Loucy (cell line): ENCODE results near the gene DPY19L1.

Experiments used
- H2AFZ ChIP-seq: fragments of 200-600 bp; sonication (generic); 2 replicates; pipeline ENCODE4 v1.6.0; 2016; ENCODE audit warnings: antibody characterized with exemption, mild to moderate bottlenecking, low read length, moderate library complexity
- H3F3A ChIP-seq: fragments of 200-600 bp; 2 replicates; pipeline ENCODE4 v1.6.0; 2016; ENCODE audit warnings: antibody characterized with exemption, low read depth, mild to moderate bottlenecking
- H3K27me3 ChIP-seq: fragments of 200-600 bp; sonication (generic); 2 replicates; pipeline ENCODE4 v1.6.1; 2014; ENCODE audit warnings: low read length, mild to moderate bottlenecking; ENCODE audit not compliant: insufficient read depth, poor library complexity, severe bottlenecking
- H3K36me3 ChIP-seq: fragments of 200-600 bp; sonication (generic); 2 replicates; pipeline ENCODE4 v1.6.1; 2016; ENCODE audit warnings: low read length; ENCODE audit not compliant: insufficient read depth
- H3K4me1 ChIP-seq: fragments of 200-600 bp; sonication (generic); 2 replicates; pipeline ENCODE4 v1.5.1; 2014; ENCODE audit warnings: low read length, mild to moderate bottlenecking; ENCODE audit not compliant: insufficient read depth, poor library complexity, severe bottlenecking
- H3K4me2 ChIP-seq: fragments of 200-600 bp; sonication (generic); 2 replicates; pipeline ENCODE4 v1.6.0; 2014; ENCODE audit warnings: antibody characterized with exemption, low read length, low read depth, mild to moderate bottlenecking; ENCODE audit not compliant: poor library complexity, severe bottlenecking
- H3K4me3 ChIP-seq: fragments of 200-600 bp; sonication (generic); 2 replicates; pipeline ENCODE4 v1.5.1; 2014; ENCODE audit warnings: low read length, mild to moderate bottlenecking, mixed read lengths; ENCODE audit not compliant: poor library complexity, severe bottlenecking
- H3K79me2 ChIP-seq: fragments of 200-600 bp; sonication (generic); 2 replicates; pipeline ENCODE4 v1.6.1; 2014; ENCODE audit warnings: low read length; ENCODE audit not compliant: insufficient read depth
- H3K9ac ChIP-seq: fragments of 200-600 bp; sonication (generic); 2 replicates; pipeline ENCODE4 v1.6.0; 2014; ENCODE audit warnings: mild to moderate bottlenecking, low read depth, low read length, moderate library complexity; ENCODE audit not compliant: poor library complexity, severe bottlenecking
- H3K9me2 ChIP-seq: fragments of 200-600 bp; sonication (generic); replicated peaks from 2 replicates; pipeline ENCODE4 v1.6.1; 2016; ENCODE audit warnings: low read depth, low read length, mixed read lengths
- H3K9me3 ChIP-seq: fragments of 200-600 bp; sonication (generic); 2 replicates; pipeline ENCODE4 v1.6.1; 2014; ENCODE audit warnings: mild to moderate bottlenecking, antibody characterized with exemption, low read length, low read depth; ENCODE audit not compliant: insufficient read depth
- H4K20me1 ChIP-seq: fragments of 200-600 bp; sonication (generic); 2 replicates; pipeline ENCODE4 v1.6.0; 2014; ENCODE audit warnings: antibody characterized with exemption, low read length, mild to moderate bottlenecking; ENCODE audit not compliant: insufficient read depth, poor library complexity, severe bottlenecking
- EZH2phosphoT487 ChIP-seq: fragments of 200-600 bp; IDR thresholded peaks from 2 replicates; pipeline ENCODE4 v1.6.1; 2018; ENCODE audit warnings: antibody characterized with exemption, mild to moderate bottlenecking, moderate library complexity, borderline replicate concordance
- TF ChIP-seq, protein P1 (sequence below): fragments of 200-600 bp; sonication (generic); conservative IDR thresholded peaks from 2 replicates; pipeline ENCODE4 v1.5.1; 2014; ENCODE audit warnings: mild to moderate bottlenecking, antibody characterized with exemption, low read length

Gene DPY19L1

DNA sequence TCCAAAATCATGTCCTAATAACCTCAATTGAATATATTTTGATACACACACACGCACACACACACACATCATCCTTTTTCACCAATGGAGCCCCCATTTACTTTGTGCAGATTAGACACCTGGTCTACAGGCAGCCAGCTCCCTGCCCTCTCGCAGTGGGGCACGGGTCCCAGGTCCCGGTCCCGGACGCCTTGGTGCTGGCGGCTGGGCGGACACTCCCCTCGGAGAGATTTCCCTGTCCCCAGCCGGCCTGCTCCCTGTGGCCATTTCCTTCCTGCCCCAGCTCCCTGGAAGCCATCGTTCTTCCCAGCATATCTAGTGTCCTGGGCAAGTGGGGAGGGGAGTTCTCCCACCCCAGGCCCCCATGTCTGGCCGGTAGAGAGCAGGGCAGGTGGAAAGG lies 14.6 kb downstream of the DPY19L1 start:
- peaks cover 39% of the 10 kb centered on the region for H3K79me2 ChIP-seq

DNA sequence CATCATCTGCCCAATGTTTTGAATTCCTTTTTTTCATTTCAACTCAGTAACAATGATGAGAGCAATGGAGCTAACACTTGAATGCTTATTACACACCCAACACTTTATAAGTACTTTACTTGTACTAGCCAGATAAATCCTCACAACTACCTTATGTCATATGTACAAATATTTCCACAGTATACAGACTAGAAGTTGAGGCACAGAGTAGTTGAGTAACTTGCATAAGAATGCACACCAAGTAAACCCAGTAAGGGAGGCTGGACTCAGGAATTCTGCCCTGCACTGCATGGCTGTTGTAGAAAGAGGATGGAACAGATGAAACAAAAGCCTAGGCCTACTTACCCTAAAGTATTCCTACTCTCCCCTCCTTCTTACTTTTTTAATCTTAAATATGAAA lies 15.8 kb downstream of the DPY19L1 start:
- Histone ChIP-seq H3K4me2 (no peak overlapping the region), H2AFZ (no peak overlapping the region), H3K27me3 (no peaks in the 10 kb centered on the region), H3K79me2 (peaks cover 30% of the 10 kb centered on the region), H3K4me1 (peaks cover 8% of the 10 kb centered on the region), H4K20me1 (peaks cover 2% of the 10 kb centered on the region), H3K9me2 (no peaks in the 10 kb centered on the region), H3K36me3 (peaks cover 6% of the 10 kb centered on the region; the same call in 1 of the 2 replicates), H3K9me3 (no peaks in the 10 kb centered on the region), H3K9ac (no peak overlapping the region), H3K4me3 (no peak overlapping the region), H3F3A (no peaks in the 10 kb centered on the region)
- no peak for TF ChIP-seq EZH2phosphoT487
- TF ChIP-seq, protein P1, sequence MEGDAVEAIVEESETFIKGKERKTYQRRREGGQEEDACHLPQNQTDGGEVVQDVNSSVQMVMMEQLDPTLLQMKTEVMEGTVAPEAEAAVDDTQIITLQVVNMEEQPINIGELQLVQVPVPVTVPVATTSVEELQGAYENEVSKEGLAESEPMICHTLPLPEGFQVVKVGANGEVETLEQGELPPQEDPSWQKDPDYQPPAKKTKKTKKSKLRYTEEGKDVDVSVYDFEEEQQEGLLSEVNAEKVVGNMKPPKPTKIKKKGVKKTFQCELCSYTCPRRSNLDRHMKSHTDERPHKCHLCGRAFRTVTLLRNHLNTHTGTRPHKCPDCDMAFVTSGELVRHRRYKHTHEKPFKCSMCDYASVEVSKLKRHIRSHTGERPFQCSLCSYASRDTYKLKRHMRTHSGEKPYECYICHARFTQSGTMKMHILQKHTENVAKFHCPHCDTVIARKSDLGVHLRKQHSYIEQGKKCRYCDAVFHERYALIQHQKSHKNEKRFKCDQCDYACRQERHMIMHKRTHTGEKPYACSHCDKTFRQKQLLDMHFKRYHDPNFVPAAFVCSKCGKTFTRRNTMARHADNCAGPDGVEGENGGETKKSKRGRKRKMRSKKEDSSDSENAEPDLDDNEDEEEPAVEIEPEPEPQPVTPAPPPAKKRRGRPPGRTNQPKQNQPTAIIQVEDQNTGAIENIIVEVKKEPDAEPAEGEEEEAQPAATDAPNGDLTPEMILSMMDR = no peak

More for the DNA sequence above, 14.6 kb downstream of the DPY19L1 start:
- H2AFZ ChIP-seq = no peak overlapping the region
- H3K4me1 ChIP-seq = peaks cover 8% of the 10 kb centered on the region
- no peak overlapping the region for H3K9ac ChIP-seq
- peaks cover 2% of the 10 kb centered on the region for H4K20me1 ChIP-seq
- TF ChIP-seq, protein P1 = no peak
- TF ChIP-seq EZH2phosphoT487 = no peak
- no peaks in the 10 kb centered on the region for H3K27me3 ChIP-seq
- H3K9me3 ChIP-seq = no peaks in the 10 kb centered on the region
- no peaks in the 10 kb centered on the region for H3K9me2 ChIP-seq
- H3F3A ChIP-seq = no peaks in the 10 kb centered on the region
- no peak overlapping the region for H3K4me3 ChIP-seq
- H3K36me3 ChIP-seq = no peaks in the 10 kb centered on the region
- no peak overlapping the region for H3K4me2 ChIP-seq

DNA sequence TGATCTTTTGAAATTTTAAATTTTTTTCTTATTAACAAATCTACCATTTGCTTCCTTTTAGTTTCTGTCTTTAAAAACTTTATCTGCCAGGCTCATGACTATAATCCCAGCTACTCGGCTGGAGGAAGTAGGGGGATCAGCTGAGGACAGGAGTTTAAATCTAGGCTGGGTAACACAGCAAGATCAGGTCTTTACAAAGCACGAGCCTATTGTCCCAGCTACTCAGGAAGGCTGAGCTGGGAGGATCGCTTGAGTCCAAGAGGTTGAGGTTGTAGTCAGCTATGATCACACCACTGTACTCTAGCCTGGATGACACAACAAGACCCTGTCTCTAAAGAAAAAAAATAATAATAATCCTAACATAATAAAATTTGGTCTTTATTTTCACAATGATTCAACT lies 17.5 kb downstream of the DPY19L1 start:
- peaks cover 2% of the 10 kb centered on the region for H4K20me1 ChIP-seq
- no peak overlapping the region for H3K4me3 ChIP-seq
- H3K9me3 ChIP-seq = no peaks in the 10 kb centered on the region
- H3K79me2 ChIP-seq = peaks cover 25% of the 10 kb centered on the region
- H3K4me1 ChIP-seq = peaks cover 3% of the 10 kb centered on the region
- no peaks in the 10 kb centered on the region for H3K9me2 ChIP-seq
- TF ChIP-seq EZH2phosphoT487 = no peak
- TF ChIP-seq, protein P1 = no peak
- H3K9ac ChIP-seq = no peak overlapping the region
- H3K36me3 ChIP-seq = peaks cover 19% of the 10 kb centered on the region; the same call in 1 of the 2 replicates
- H3K27me3 ChIP-seq = no peaks in the 10 kb centered on the region
- H2AFZ ChIP-seq = no peak overlapping the region
- no peak overlapping the region for H3K4me2 ChIP-seq
- no peaks in the 10 kb centered on the region for H3F3A ChIP-seq
